GM21367 (cell line): ENCODE data around the gene NPY4R.
"Not testable (repeated sequence)": the region's sequence is repeated elsewhere in the genome, so short reads cannot be mapped to it uniquely, and the experiment has no call there.

Experiments
- ATAC-seq: cut with Tn5 transposase; IDR thresholded peaks from one replicate; pipeline ENCODE4 v1.9.1; 2021; ENCODE audit not compliant: unreplicated experiment

The NPY4R gene

DNA sequence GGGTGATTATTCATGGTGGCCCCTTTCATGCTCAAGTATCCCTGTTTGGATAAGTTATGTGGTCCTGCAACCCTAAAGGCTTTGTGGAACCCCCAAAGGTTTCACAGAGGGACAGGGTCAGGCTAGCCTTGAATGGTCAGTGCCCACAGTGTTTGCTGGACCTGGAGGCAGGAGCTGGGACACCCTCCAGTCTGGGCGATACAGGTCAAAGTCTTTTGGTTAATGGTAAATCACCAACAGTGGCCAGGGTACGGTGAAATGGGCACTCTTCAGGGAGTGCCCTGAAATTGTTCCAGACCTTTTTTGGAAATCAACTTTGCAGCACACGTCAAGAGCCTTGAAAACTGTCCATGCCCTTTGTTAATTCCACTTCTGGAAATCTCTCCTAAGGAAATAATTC is 8.7 kb downstream of the NPY4R start:
- not testable (repeated sequence) for ATAC-seq

GRCh38 chr10:46455992-46456391 is 9.8 kb downstream of the NPY4R start:
- ATAC-seq: not testable (repeated sequence)

DNA sequence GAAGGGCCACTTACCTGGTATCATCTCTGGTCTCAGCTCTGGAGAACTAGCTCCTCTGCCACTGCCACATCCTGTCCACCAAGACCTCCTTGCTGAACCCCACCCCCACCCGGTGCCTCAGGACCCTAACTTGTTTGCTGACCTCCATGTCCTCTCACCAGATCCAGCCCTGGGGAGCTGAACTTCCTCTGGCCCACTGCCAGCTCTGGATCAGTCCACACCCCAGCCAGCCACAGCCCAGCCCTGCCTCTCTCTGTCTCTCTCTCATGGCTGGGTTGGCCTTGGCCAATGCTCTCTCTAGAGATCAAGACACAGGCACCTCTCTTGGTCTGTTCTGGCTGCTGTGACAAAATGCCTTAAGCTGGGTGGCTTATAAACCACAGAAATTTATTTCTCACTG is 14.4 kb downstream of the NPY4R start:
- not testable (repeated sequence) for ATAC-seq

DNA sequence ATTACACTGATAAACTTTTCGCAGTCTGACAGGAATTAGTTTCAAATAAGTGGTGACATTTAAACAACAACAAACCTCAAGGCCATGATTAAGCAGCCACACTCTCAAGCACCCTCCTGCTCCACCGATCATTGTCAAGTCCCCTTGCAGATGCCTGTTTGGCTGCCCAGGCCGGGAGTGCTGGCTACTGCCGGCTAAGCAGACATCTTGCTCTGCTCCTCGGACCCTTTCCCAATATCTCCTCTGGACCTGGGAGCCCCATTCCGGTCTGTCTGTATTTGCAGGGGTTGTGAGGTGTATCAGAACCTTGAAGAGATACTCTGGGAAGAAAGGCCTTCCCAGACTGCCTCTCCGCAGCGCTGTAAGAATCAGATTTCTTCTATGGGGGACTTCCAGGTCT is 14.9 kb downstream of the NPY4R start:
- ATAC-seq: not testable (repeated sequence)

GRCh38 chr10:46447439-46447838 is 18.3 kb downstream of the NPY4R start:
- not testable (repeated sequence) for ATAC-seq

DNA sequence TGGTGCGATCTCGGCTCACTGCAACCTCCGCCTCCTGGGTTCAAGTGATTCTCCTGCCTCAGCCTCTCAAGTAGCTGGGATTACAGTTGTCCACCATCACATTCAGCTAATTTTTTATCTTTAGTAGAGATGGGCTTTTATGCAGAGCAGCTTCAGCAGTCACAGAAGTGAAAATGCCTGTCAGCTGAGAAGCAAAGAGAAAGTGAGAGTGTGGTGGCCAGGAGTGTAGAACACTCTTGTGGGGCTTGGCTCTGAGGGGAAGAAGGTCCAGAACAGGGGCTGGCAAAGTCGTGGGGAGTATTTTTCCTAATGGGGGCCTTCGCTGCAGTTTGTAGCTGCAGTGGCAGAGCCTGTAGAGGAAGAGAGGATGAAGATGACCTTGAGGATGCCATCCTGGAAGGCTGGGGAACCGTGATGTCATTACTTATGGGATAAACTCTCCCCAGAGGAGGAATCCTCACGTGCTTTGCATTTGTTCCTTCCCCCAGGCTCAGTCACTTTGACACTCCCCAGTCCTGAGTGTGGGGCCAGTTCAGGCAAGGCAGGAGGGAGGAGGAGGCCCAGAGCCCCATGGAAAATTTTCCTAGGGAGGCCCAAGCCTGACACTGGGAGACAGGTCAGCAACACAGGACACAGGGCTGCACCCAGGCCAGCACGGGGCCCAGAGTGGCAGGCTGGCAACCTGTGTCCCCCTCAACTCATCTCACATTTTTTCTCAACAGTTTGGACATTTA is 20.2 kb downstream of the NPY4R start:
- ATAC-seq: peak; percentile 47

DNA sequence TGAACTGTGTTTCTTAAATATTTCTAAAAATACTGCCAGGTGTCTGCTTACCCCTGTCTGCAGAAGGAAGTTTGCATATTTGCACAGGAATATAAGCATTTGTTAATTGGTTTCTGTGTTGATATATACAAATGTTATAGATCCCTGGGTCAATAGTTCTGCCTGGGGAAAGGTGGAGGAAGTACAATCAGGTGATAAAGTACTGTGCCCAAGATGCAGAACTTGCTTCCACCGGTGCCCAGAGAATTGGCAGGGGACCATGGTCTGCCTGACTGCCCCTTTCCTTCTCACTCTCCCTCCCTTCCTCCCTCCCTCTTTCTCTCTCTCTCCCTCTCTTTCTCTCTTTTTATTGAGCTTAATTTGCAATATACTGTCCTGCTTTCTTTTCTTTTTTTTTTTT is 22.3 kb downstream of the NPY4R start:
- ATAC-seq: not testable (repeated sequence)

DNA sequence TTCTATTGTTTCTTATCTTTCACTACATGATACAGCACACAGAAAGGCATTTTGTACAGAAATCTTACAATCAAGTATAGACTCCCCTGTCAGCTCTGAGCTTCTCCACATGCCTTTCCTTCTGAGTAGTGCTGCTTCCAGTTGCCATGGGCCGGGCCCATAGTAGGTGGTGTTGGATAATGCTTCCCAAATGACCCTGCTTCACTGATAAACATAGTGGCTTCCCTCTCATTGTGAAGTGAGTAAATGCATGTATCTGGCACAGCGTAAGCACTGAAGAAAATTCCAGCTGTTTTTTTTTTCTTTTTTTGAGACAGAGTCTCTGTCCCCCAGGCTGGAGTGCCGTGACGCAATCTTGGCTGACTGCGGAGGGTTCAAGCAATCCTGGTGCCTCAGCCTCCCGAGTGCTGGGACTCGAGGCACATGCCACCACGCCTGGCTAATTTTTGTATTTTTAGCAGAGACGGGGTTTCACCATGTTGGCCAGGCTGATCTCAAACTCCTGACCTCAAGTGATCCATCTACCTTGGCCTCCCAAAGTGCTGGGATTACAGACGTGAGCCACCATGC is 23.0 kb downstream of the NPY4R start:
- ATAC-seq: not testable (repeated sequence)

GRCh38 chr10:46441837-46442278 is 23.9 kb downstream of the NPY4R start:
- not testable (repeated sequence) for ATAC-seq

DNA sequence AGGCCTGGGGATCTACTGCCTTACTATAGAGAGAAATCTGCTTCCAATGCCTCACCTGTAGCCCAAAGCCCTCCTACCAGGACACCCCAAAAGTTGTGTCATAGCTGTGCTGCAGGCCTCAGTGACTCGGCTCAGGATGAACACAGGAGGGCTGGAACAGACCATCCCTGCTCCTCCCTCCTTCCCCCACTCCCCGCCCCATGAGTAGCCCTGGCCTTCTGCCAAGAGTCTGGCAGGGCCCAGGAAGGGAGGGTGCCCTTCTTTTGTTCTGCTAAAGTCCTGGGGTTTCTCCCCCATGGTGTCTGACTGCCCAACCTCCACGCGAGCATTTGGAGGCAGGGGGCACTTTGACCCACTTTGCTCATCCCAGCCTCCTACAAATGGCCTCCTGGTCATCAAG is 24.8 kb downstream of the NPY4R start:
- ATAC-seq: not testable (repeated sequence)

GRCh38 chr10:46423550-46423949 is 42.2 kb downstream of the NPY4R start:
- ATAC-seq: not testable (repeated sequence)

DNA sequence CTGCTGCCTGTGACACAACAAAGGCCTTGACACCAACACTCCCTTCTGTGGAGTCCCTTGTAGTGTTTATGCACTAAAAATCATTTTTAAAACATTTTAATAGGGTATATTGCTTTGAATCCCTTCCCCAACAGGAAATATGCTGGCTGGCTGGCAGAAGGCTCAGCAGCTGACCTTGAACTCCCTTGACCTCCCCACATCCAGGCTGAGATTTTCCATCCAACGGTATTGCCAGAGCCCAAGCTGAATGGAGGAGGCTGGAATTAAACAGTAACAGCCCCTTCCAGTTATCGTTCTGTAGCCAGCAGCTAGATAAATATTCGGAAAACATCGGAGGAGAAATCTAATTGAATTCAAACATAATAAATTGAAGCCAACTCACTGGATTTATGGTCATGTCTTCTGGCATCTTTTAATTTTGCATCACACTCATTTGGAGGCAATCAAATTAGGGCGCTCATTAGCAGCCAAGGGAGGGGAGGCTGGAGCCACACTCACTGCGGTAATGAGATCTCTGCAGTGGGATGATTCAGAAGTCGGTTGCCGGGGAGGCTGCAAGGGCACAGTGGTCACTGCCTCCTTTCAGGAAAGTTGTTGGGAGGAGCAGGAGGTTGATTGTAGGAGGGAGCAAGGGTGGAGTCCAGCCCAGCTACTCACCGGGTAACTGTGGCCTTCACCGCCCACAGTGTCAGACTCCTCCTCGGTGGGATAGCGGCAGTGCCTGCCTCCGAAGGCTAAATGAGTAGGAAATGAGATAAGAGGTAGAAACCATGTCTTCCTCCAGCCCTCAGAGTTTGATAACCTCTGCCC is 46.0 kb downstream of the NPY4R start:
- ATAC-seq: not testable (repeated sequence)

GRCh38 chr10:46418283-46418682 is 47.5 kb downstream of the NPY4R start:
- not testable (repeated sequence) for ATAC-seq

- ATAC-seq: not testable (repeated sequence)
Observed at GRCh38 chr10:46415291-46415690, 50.5 kb downstream of the NPY4R start.

GRCh38 chr10:46412665-46413064 is 53.1 kb downstream of the NPY4R start:
- ATAC-seq: not testable (repeated sequence)

DNA sequence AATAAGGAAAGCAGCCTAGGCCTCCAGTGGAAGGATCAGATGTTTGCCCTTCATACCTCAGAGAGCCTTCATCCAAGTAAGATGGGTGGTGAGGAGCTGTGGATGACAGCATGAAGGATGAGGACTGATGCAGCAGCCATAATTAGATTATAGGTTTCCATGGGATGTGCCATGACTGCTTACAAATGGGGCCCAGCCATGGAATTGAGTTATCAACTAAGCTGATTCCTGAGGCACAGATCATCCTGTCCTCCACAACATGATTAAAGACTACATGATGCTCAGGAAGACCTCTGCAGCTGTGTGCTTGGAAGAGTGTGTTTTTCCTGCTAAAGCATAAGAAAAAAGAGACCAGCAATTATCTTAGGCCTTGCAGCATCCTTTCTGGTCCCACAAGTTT is 54.6 kb downstream of the NPY4R start:
- not testable (repeated sequence) for ATAC-seq
